ENCODE data around the gene UNC119B. TPM values are rescaled to one million over a fixed set of nuclear protein-coding genes. Genes with fewer than 3 reads are reported as not detected.

The UNC119B gene
- total and polyA plus RNA-seq, 2 of the 4 experiments (the other 2 are of a cell fraction), result 8.4 to 21.6 TPM

- H3K4me3 ChIP-seq (ENCODE audit: insufficient read depth, low read depth, low read length), result no peak overlapping the region
- no peak for TF ChIP-seq USF2 (IDR thresholded peaks at IDR 0.05; ENCODE audit: low read depth, low read length)
- no peak for TF ChIP-seq CTCF (conservative IDR thresholded peaks at IDR 0.05; ENCODE audit: low read depth, low read length)
- TF ChIP-seq CHD1 (IDR thresholded peaks at IDR 0.05; ENCODE audit: low read depth, low read length), result no peak
- TF ChIP-seq RAD21 (IDR thresholded peaks at IDR 0.05; ENCODE audit: low read length), result no peak
- TF ChIP-seq NFE2L2 (IDR thresholded peaks at IDR 0.05; ENCODE audit: low read depth, low read length), result no peak
- no peak for TF ChIP-seq CEBPB (IDR thresholded peaks at IDR 0.05; ENCODE audit: low read depth, low read length)
- TF ChIP-seq BHLHE40 (IDR thresholded peaks at IDR 0.05; ENCODE audit: low read depth, low read length), result no peak
- no peak overlapping the region for H4K5ac ChIP-seq (ENCODE audit: low read depth, low read length)
- no peaks in the 10 kb centered on the region for H3K4me1 ChIP-seq (ENCODE audit: control insufficient read depth, insufficient read depth, low read length)
- no peak overlapping the region for H3K4ac ChIP-seq (ENCODE audit: low read depth, low read length)
- dilution Hi-C loops (cut with HindIII; ENCODE audit: low sequenced_read_pairs, unreplicated experiment) (no loop called here), in situ Hi-C loops (cut with MboI; ENCODE audit: low sequenced_read_pairs) (no loop called here), intact Hi-C loops (cut with micrococcal nuclease) (loop anchor here (5.0 kb wide), 1 partner anchor 433 kb away; the partner anchor contains the start of gene PLA2G1B)
- no peak overlapping the region for H2AK9ac ChIP-seq (replicated peaks; ENCODE audit: low read depth, low read length, poor library complexity)
- H2BK20ac ChIP-seq (ENCODE audit: low read depth, low read length), result no peak overlapping the region
- DNase-seq (no peak), ATAC-seq (ENCODE audit: low read depth) (no peak)
- H3K9ac ChIP-seq (ENCODE audit: low read depth, low read length), result no peak overlapping the region
- H2BK15ac ChIP-seq (ENCODE audit: low read depth, low read length), result no peak overlapping the region
- BruUV-seq (replicated peaks), result no TSS peak
- POLR2A ChIA-PET (ENCODE audit: unreplicated experiment), result no interaction called here
- no peaks in the 10 kb centered on the region for H4K20me1 ChIP-seq (ENCODE audit: insufficient read depth, low read length)
- no peaks in the 10 kb centered on the region for H3K27me3 ChIP-seq (ENCODE audit: control insufficient read depth, insufficient read depth, low read length)
- H2AFZ ChIP-seq (replicated peaks; ENCODE audit: low read length, poor library complexity), result no peak overlapping the region
- no peak overlapping the region for H3K14ac ChIP-seq (replicated peaks; ENCODE audit: low read depth, low read length)
- no peak overlapping the region for H3K27ac ChIP-seq (ENCODE audit: insufficient read depth, low read length)
- H4K91ac ChIP-seq (ENCODE audit: insufficient read depth, low read depth, low read length), result no peak overlapping the region
- H2BK5ac ChIP-seq (ENCODE audit: low read depth, low read length, poor library complexity, severe bottlenecking), result no peak overlapping the region
- no peaks in the 10 kb centered on the region; the same call in 1 of the 2 replicates for H3K9me1 ChIP-seq (ENCODE audit: insufficient read depth, low read length)
- H2BK120ac ChIP-seq (ENCODE audit: low read depth, low read length), result no peak overlapping the region
- no peak overlapping the region for H3K56ac ChIP-seq (ENCODE audit: extremely low read depth, insufficient read depth, low read length)
- H3K23ac ChIP-seq (ENCODE audit: low read depth, low read length), result no peak overlapping the region
- no peak overlapping the region for H3K18ac ChIP-seq (ENCODE audit: low read depth, low read length)
- peaks cover 26% of the 10 kb centered on the region for H3K36me3 ChIP-seq (ENCODE audit: control insufficient read depth, insufficient read depth, low read length)
- H3K4me2 ChIP-seq (ENCODE audit: low read depth, low read length), result no peak overlapping the region
- no peak overlapping the region for H2AK5ac ChIP-seq (ENCODE audit: low read depth, low read length)
- H3K9me3 ChIP-seq (ENCODE audit: control insufficient read depth, insufficient read depth, low read length), result no peaks in the 10 kb centered on the region
- H4K8ac ChIP-seq (ENCODE audit: low read depth in 2 of 2, low read length in 2 of 2), result no peak overlapping the region
- H3K79me1 ChIP-seq (ENCODE audit: low read depth in 1 of 2, low read length in 2 of 2), result no peaks in the 10 kb centered on the region
- CTCF ChIA-PET, result no interaction called here
- 87% methylated on average over 9 of the region's 21 CpGs; no CpG with 5 or more reads in 1 of the 2 experiments for WGBS, 2 experiments (ENCODE audit: extremely low coverage in 2 of 2, insufficient read length in 1 of 2)
These were observed 50.3 kb downstream of the UNC119B start for GRCh38 chr12:120760349-120761254.

Measured in IMR-90 (cell line).